ENCODE measurements around the gene CFAP221. TPM values are rescaled to one million over a fixed set of nuclear protein-coding genes. Genes with fewer than 3 reads are reported as not detected.

The CFAP221 gene
- total and polyA plus RNA-seq, 2 experiments from 2014 or later: 0.42 to 0.65 TPM

- Histone ChIP-seq H2AFZ (no peak overlapping the region), H3K9me2 (ENCODE audit: insufficient read depth) (peaks cover 6% of the 10 kb centered on the region; the same call in 1 of the 2 replicates), H3K27me3 (ENCODE audit: insufficient read depth) (no peaks in the 10 kb centered on the region), H3K79me2 (replicated peaks; ENCODE audit: insufficient read depth) (no peaks in the 10 kb centered on the region), H4K20me1 (replicated peaks; ENCODE audit: insufficient read depth) (no peaks in the 10 kb centered on the region), H3K4me3 (no peak overlapping the region), H3K4me1 (ENCODE audit: insufficient read depth) (peaks cover 31% of the 10 kb centered on the region), H3K4me2 (peak overlapping the region; percentile 51), H3K36me3 (ENCODE audit: insufficient read depth) (no peaks in the 10 kb centered on the region), H3F3A (replicated peaks; ENCODE audit: low read depth) (peaks cover 9% of the 10 kb centered on the region; the same call in 1 of the 2 replicates), H3K27ac (ENCODE audit: low read depth) (no peak overlapping the region)
- no peaks in the 10 kb centered on the region; the same call in 1 of the 3 replicates for H3K36me3 Mint-ChIP-seq (ENCODE audit: low read depth)
- DNase-seq (ENCODE audit: low spot score): no peak
- ATAC-seq: no peak
- peaks cover 43% of the 10 kb centered on the region for H3K4me1 Mint-ChIP-seq
- H3K27me3 Mint-ChIP-seq (ENCODE audit: insufficient read depth, low read depth, poor library complexity): peaks cover 7% of the 10 kb centered on the region
- TF ChIP-seq ZNF331 (CRISPR knock-in tag; IDR thresholded peaks at IDR 0.05; ENCODE audit: low read depth): no peak
- TF ChIP-seq ZNF462 (CRISPR knock-in tag; IDR thresholded peaks at IDR 0.05): no peak
- TF ChIP-seq EZH2 (IDR thresholded peaks at IDR 0.05; ENCODE audit: low read depth, unreplicated experiment): no peak
- TF ChIP-seq ETS1 (IDR thresholded peaks at IDR 0.05): no peak
- TF ChIP-seq ZNF114 (CRISPR knock-in tag; IDR thresholded peaks at IDR 0.05): no peak
- TF ChIP-seq NANOG (IDR thresholded peaks at IDR 0.05; ENCODE audit: borderline replicate concordance): no peak
- no peak for TF ChIP-seq CREB1 (CRISPR knock-in tag; IDR thresholded peaks at IDR 0.05; ENCODE audit: low read depth)
- no peak for TF ChIP-seq CTCF (conservative IDR thresholded peaks at IDR 0.05; ENCODE audit: low read depth in 2 of 2)
- no peak overlapping the region for H3K27ac Mint-ChIP-seq
- no peak overlapping the region for H3K4me3 Mint-ChIP-seq
- no peaks in the 10 kb centered on the region for H3K9me3 Mint-ChIP-seq
These were observed 150.2 kb downstream of the CFAP221 start for GRCh38 chr2:119694470-119694844.

Data from GM23338 (cell line).